Measurements from ENCODE around the gene EFCAB7.

The EFCAB7 gene

GRCh38 chr1:63575340-63575826 lies 52.1 kb downstream of the EFCAB7 start:
- TF ChIP-seq FOXP2 (optimal IDR thresholded peaks at IDR 0.05; ENCODE audit: borderline replicate concordance, extremely low read depth, extremely low read length, insufficient read depth) (no peak), POLR2AphosphoS5 (IDR thresholded peaks at IDR 0.05; ENCODE audit: low read depth, low read length) (no peak), REST (IDR thresholded peaks at IDR 0.05; ENCODE audit: insufficient read depth in 1 of 2, low read depth in 2 of 2, low read length in 2 of 2) (no peak), TAF1 (IDR thresholded peaks at IDR 0.05; ENCODE audit: borderline replicate concordance, insufficient read depth, low read length) (no peak), SIN3A (IDR thresholded peaks at IDR 0.05; ENCODE audit: borderline replicate concordance, insufficient read depth, low read length) (no peak)

- TF ChIP-seq TAF1 (IDR thresholded peaks at IDR 0.05; ENCODE audit: borderline replicate concordance, insufficient read depth, low read length) (no peak), REST (IDR thresholded peaks at IDR 0.05; ENCODE audit: insufficient read depth in 1 of 2, low read depth in 2 of 2, low read length in 2 of 2) (no peak), POLR2AphosphoS5 (IDR thresholded peaks at IDR 0.05; ENCODE audit: low read depth, low read length) (no peak), FOXP2 (optimal IDR thresholded peaks at IDR 0.05; ENCODE audit: borderline replicate concordance, extremely low read depth, extremely low read length, insufficient read depth) (no peak), SIN3A (IDR thresholded peaks at IDR 0.05; ENCODE audit: borderline replicate concordance, insufficient read depth, low read length) (no peak)
These were observed 66.8 kb downstream of the EFCAB7 start for GRCh38 chr1:63590166-63590560.

GRCh38 chr1:63592536-63593302 lies 69.4 kb downstream of the EFCAB7 start:
- TF ChIP-seq SIN3A (IDR thresholded peaks at IDR 0.05; ENCODE audit: borderline replicate concordance, insufficient read depth, low read length), result no peak
- no peak for TF ChIP-seq FOXP2 (optimal IDR thresholded peaks at IDR 0.05; ENCODE audit: borderline replicate concordance, extremely low read depth, extremely low read length, insufficient read depth)
- no peak for TF ChIP-seq TAF1 (IDR thresholded peaks at IDR 0.05; ENCODE audit: borderline replicate concordance, insufficient read depth, low read length)
- no peak for TF ChIP-seq REST (IDR thresholded peaks at IDR 0.05; ENCODE audit: insufficient read depth in 1 of 2, low read depth in 2 of 2, low read length in 2 of 2)
- TF ChIP-seq POLR2AphosphoS5 (IDR thresholded peaks at IDR 0.05; ENCODE audit: low read depth, low read length), result no peak

GRCh38 chr1:63593303-63593885 lies 70.1 kb downstream of the EFCAB7 start, which contains the start of gene PGM1:
PGM1 (plus strand) TSS chr1:63593411; CDS start chr1:63593489, 78 bp downstream.
- no peak for TF ChIP-seq TAF1 (IDR thresholded peaks at IDR 0.05; ENCODE audit: borderline replicate concordance, insufficient read depth, low read length)
- no peak for TF ChIP-seq POLR2AphosphoS5 (IDR thresholded peaks at IDR 0.05; ENCODE audit: low read depth, low read length)
- TF ChIP-seq FOXP2 (optimal IDR thresholded peaks at IDR 0.05; ENCODE audit: borderline replicate concordance, extremely low read depth, extremely low read length, insufficient read depth), result no peak
- no peak for TF ChIP-seq SIN3A (IDR thresholded peaks at IDR 0.05; ENCODE audit: borderline replicate concordance, insufficient read depth, low read length)
- TF ChIP-seq REST (IDR thresholded peaks at IDR 0.05; ENCODE audit: insufficient read depth in 1 of 2, low read depth in 2 of 2, low read length in 2 of 2), result no peak
